ENCODE results near the gene TMEM11. TPM values are rescaled to one million over a fixed set of nuclear protein-coding genes. Genes with fewer than 3 reads are reported as not detected.

TMEM11 gene
- polyA plus RNA-seq, 1 experiment = 69.5 TPM

- no peaks in the 10 kb centered on the region for H3K27me3 ChIP-seq (ENCODE audit: control insufficient read depth, insufficient read depth, low read length)
- TF ChIP-seq, protein P1, sequence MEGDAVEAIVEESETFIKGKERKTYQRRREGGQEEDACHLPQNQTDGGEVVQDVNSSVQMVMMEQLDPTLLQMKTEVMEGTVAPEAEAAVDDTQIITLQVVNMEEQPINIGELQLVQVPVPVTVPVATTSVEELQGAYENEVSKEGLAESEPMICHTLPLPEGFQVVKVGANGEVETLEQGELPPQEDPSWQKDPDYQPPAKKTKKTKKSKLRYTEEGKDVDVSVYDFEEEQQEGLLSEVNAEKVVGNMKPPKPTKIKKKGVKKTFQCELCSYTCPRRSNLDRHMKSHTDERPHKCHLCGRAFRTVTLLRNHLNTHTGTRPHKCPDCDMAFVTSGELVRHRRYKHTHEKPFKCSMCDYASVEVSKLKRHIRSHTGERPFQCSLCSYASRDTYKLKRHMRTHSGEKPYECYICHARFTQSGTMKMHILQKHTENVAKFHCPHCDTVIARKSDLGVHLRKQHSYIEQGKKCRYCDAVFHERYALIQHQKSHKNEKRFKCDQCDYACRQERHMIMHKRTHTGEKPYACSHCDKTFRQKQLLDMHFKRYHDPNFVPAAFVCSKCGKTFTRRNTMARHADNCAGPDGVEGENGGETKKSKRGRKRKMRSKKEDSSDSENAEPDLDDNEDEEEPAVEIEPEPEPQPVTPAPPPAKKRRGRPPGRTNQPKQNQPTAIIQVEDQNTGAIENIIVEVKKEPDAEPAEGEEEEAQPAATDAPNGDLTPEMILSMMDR (IDR thresholded peaks at IDR 0.05; ENCODE audit: insufficient read depth, low read depth, low read length) = no peak
- CTCF ChIA-PET = interaction anchor here (1.1 to 2.2 kb wide), 6 partner anchors 10 to 262 kb away, joined by 3 to 7 read pairs (median 4); no protein-coding TSS in a partner anchor
- peaks cover 2% of the 10 kb centered on the region for H3K36me3 ChIP-seq (ENCODE audit: control insufficient read depth, insufficient read depth, low read length)
- H3K4me3 ChIP-seq (ENCODE audit: low read depth, low read length) = no peak overlapping the region
- POLR2A ChIA-PET = no interaction called here
- DNase-seq (ENCODE audit: low read depth) = no peak
Measured at GRCh38 chr17:21250854-21251253, 36.9 kb upstream of the TMEM11 start.

DNA sequence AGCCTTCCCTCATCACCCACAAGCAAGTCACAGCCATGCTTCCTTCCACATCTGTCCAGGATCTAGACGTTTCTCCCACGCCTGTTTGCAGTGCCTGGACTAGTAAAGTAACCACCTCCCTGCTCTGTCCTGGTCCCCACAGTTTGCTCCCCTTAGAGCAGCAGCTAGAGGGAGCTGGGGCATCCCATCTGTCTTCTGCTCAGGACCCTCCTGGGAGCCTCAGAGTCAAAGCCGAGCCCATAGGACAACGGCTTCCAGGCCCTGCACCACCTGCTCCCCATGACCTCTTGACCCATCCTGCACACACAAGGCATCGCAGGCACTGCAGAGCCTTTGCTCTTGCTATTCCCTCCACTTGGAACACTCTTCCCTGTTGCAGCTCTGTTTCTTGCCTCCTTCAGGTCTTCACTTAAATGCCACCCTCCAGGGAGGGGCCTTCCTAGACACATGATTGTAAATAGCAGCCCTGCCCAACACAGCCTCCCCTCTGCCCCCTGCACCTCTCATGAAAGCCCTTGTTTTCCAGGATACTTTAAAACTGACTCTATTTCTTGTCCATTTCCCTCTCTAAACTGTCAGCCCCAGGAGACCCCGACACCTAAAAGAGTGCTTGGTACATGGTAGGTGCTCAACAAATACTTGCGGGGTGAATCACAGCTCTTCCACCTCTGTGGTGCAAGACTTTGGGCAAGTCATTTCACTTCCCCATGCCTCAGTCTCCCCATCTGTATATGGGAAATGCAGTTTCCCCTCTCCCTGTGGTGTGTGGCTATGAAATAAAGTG lies 36.2 kb upstream of the TMEM11 start:
- CTCF ChIA-PET = interaction anchor here (1.0 to 2.2 kb wide), 6 partner anchors 9 to 263 kb away, joined by 3 to 7 read pairs (median 4); no protein-coding TSS in a partner anchor
- POLR2A ChIA-PET = no interaction called here
- no peak for DNase-seq (ENCODE audit: low read depth)

DNA sequence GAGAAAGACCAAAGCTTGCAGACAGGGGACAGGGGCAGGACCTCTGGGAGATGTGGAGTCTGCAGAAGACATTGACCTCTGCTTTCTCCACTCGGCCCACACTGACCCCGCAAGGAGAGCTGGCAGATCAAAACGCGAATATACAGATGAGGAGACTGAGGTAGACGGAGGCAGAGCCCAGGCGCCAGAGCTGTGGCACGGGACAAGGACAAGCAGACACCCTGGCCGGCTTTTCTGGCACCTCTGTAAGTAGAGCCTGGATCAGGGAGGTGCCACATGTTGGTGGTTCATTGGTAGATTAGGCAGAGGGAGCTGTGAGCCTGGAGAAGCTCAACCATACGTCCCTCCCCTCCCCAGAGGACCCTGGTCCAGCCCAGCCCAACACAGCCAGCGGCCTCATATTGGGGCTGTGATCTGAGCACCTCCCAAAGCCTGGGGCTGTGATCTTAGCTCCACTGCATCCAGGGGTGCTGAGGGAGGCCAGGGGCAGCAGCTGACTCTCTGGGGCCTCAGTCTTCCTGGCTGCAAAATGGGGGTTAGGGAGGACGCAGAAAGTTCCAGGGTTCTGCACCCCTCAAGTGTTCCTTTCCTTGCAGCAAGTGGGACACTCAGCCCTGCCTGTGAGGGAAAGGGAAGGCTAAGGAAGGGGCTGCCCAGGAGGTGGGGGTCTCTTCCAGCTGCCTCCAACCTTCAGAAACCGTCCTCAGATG lies 35.3 kb upstream of the TMEM11 start:
- CTCF ChIA-PET = interaction anchor here (1.0 to 2.2 kb wide), 4 partner anchors 8 to 130 kb away, joined by 3 to 6 read pairs (median 4); no protein-coding TSS in a partner anchor
- TF ChIP-seq, protein P1 (IDR thresholded peaks at IDR 0.05; ENCODE audit: insufficient read depth, low read depth, low read length) = no peak
- Histone ChIP-seq H3K4me3 (ENCODE audit: low read depth, low read length) (no peak overlapping the region), H3K36me3 (ENCODE audit: control insufficient read depth, insufficient read depth, low read length) (peaks cover 2% of the 10 kb centered on the region), H3K27me3 (ENCODE audit: control insufficient read depth, insufficient read depth, low read length) (no peaks in the 10 kb centered on the region)
- no peak for DNase-seq (ENCODE audit: low read depth)
- POLR2A ChIA-PET = no interaction called here

More for the DNA sequence above, 36.2 kb upstream of the TMEM11 start:
- Histone ChIP-seq H3K36me3 (ENCODE audit: control insufficient read depth, insufficient read depth, low read length) (peaks cover 2% of the 10 kb centered on the region), H3K4me3 (ENCODE audit: low read depth, low read length) (no peak overlapping the region), H3K27me3 (ENCODE audit: control insufficient read depth, insufficient read depth, low read length) (no peaks in the 10 kb centered on the region)
- TF ChIP-seq, protein P1 (IDR thresholded peaks at IDR 0.05; ENCODE audit: insufficient read depth, low read depth, low read length) = no peak

GRCh38 chr17:21248500-21248899 lies 34.5 kb upstream of the TMEM11 start:
- TF ChIP-seq, protein P1 (IDR thresholded peaks at IDR 0.05; ENCODE audit: insufficient read depth, low read depth, low read length) = no peak
- Histone ChIP-seq H3K36me3 (ENCODE audit: control insufficient read depth, insufficient read depth, low read length) (peaks cover 2% of the 10 kb centered on the region), H3K27me3 (ENCODE audit: control insufficient read depth, insufficient read depth, low read length) (no peaks in the 10 kb centered on the region), H3K4me3 (ENCODE audit: low read depth, low read length) (no peak overlapping the region)
- CTCF ChIA-PET = interaction anchor here (1.1 kb wide), 1 partner anchor 119 kb away, joined by 3 read pairs; no protein-coding TSS in a partner anchor
- POLR2A ChIA-PET = no interaction called here
- DNase-seq (ENCODE audit: low read depth) = no peak

Measured in BJ (cell line).